LNCAP (cell line): ENCODE data around the gene FCAR.
A peak's percentile ranks its signal among the peaks of the same experiment; 100 is the strongest.

Source experiments
- CTCF ChIP-seq: fragments of 450-650 bp; IDR thresholded peaks from 2 replicates; pipeline ENCODE4 v1.5.1; 2017; ENCODE audit warnings: mild to moderate bottlenecking

Gene FCAR

GRCh38 chr19:54903303-54903702 lies 29.3 kb downstream of the FCAR start:
- no peak for TF ChIP-seq CTCF

GRCh38 chr19:54905421-54905802 lies 31.4 kb downstream of the FCAR start:
- TF ChIP-seq CTCF = no peak

GRCh38 chr19:54905803-54906511 lies 31.9 kb downstream of the FCAR start, which contains the start of gene NCR1:
Gene NCR1, plus strand, starts transcription at chr19:54906148. Its CDS starts 40 bp downstream, at chr19:54906188.
- TF ChIP-seq CTCF = no peak

- TF ChIP-seq CTCF = no peak
Observed at GRCh38 chr19:54906819-54907218, 32.8 kb downstream of the FCAR start.

GRCh38 chr19:54916822-54917221 lies 42.8 kb downstream of the FCAR start:
- TF ChIP-seq CTCF = no peak

GRCh38 chr19:54918499-54918898 lies 44.5 kb downstream of the FCAR start:
- no peak for TF ChIP-seq CTCF

- TF ChIP-seq CTCF = peak; percentile 31; the same call in 1 of the 2 replicates
Observed at GRCh38 chr19:54919646-54920563, 45.9 kb downstream of the FCAR start.
